ENCODE measurements around the gene WSB2.

The WSB2 gene

DNA sequence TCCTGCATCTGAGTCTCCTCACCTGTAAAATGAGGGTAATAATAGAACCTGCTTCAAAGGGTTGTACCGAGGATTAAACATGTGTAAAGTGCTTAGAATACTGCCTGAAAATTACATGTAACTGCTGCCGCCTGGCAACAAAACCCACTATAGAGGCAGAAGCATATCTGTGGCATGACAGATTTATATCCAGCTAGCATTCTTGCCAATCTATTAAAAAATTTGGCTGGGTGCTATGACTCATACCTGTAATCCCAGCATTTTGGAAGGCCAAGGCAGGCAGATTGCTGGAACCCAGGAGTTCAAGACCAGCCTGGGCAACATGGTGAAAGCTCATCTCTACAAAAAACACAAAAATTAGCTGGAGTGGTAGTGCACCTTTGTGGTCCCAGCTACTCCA is 75.8 kb downstream of the WSB2 start:
- no peak for DNase-seq
